Breast epithelium (tissue), 3 donors: ENCODE results near the gene ANKIB1.

Experiments used
- CTCF ChIP-seq, 3 donors: fragments of 450-650 bp; IDR thresholded peaks; one replicate each; pipeline ENCODE4 v1.5.1; 2016 to 2017; ENCODE audit warnings: antibody characterized with exemption in 3 of 3, mild to moderate bottlenecking in 3 of 3, moderate library complexity in 3 of 3
- POLR2AphosphoS5 ChIP-seq, 3 donors: sonication (generic); formaldehyde crosslinking; IDR thresholded peaks; one replicate each; pipeline ENCODE4 v1.6.1; 2017; ENCODE audit warnings: antibody characterized with exemption in 3 of 3

- TF ChIP-seq CTCF (IDR thresholded peaks at IDR 0.05) (no peak), POLR2AphosphoS5 (IDR thresholded peaks at IDR 0.05) (no peak)
Observed at GRCh38 chr7:92281031-92281430, 35.3 kb downstream of the ANKIB1 start.
